ENCODE results near the gene SNX6. TPM values are rescaled to one million over a fixed set of nuclear protein-coding genes. Genes with fewer than 3 reads are reported as not detected.

SNX6 gene
- total RNA-seq, result 100 to 1,000 TPM in 1 of 4 donors, 10 to 100 TPM in 3; 60.8 to 118 (median 80.5) TPM

DNA sequence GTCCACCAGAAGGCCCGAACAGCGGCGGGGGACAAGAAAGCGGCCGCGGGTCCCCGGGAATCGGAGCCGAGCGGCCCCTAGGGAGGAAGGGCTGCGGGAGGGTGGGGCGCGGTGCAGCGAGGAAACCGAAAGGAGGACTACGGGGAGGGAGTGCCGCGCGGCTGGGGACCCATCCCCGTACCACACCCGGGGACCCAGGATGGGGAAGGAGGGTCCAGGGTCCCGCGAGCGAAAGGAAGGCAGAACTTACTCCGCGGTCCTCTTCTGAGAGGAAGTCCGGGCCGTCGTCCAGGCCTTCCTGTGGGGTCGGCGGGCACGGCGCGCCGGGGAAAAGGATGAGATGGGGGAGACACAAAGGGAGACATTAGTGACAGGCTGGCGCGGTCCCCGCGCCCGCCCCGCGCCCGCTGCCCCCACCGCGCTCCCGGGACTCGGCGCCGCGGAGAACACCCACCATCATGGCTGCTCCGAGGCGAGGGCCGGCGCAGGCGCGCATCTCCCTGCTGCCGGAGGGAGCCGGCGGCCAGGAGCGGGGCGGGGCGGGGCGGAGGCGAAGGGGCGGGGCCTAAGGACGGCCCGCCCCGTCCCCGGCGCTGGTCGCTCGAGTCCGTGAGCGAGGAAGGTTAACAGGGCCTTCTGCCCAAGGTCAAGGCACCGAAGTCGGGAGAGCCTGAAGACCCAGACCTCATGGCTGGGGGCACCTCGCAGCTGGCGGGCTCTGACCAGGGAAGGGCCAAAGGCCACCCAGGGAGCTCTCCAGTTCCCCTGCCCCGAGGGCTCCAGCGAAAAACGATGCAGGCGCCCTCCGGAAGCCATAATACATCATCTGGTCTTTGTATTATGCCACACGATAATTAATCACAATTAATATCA lies at the start of gene SNX6:
Gene SNX6, minus strand, starts transcription at position 492 of the 873 bp plus-strand sequence. Its CDS starts 32 bp downstream, at position 460.
- 1% methylated on average over 45 to 69 of the region's 84 CpGs for WGBS, 2 donors
- TF ChIP-seq EP300 (IDR thresholded peaks at IDR 0.05) (peak in 1 of 2 donors; percentile 81), CTCF (IDR thresholded peaks at IDR 0.05) (peak in 1 of 5 experiments; percentile 12), POLR2A (IDR thresholded peaks at IDR 0.05) (peak; percentile 60 to 80)
- H3K9me3 ChIP-seq, result no peaks in the 10 kb centered on the region
- DNase-seq (ENCODE audit: low spot score in 2 of 2), result peak; percentile 67 to 71
- H3K27me3 ChIP-seq, result no peaks in the 10 kb centered on the region
- peak within 1 kb of the TSS; percentile 73 to 96 (median 77) for H3K4me3 ChIP-seq
- peaks cover 0 to 4% (median 0%) of the 10 kb centered on the region in 3 donors for H3K36me3 ChIP-seq
- peak within 1 kb of the TSS; percentile 93 to 99 (median 97) for H3K27ac ChIP-seq
- H3K4me1 ChIP-seq, result peaks cover 0 to 34% (median 6%) of the 10 kb centered on the region in 4 donors

DNA sequence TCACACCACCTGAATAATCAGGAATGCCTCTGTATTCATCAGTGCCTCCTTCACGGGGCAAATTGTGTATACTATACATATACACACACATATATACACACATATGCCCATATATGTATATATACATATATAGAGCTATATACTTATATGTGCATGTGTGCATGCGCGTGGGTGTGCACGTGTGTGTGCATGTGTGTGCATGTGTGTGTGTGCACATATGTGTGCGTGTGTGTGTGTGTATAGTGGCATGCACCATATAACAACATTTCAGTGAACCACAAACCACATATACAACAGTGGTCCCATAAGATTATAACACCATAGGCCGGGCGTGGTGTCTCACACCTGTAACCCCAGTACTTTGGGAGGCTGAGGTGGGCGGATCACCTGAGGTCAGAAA lies 48.8 kb upstream of the SNX6 start:
- H3K27ac ChIP-seq, result peak overlapping the region in 3 of 4 donors; percentile 35 to 83 (median 79)
- no peaks in the 10 kb centered on the region for H3K36me3 ChIP-seq
- H3K4me1 ChIP-seq, result no peaks in the 10 kb centered on the region
- WGBS, 2 donors, result 84 to 88% methylated on average over 8 of the region's 8 CpGs
- H3K4me3 ChIP-seq, result no peak overlapping the region
- H3K27me3 ChIP-seq, result no peaks in the 10 kb centered on the region
- no peak for DNase-seq (ENCODE audit: low spot score in 2 of 2)
- no peak for TF ChIP-seq POLR2A (IDR thresholded peaks at IDR 0.05)
- TF ChIP-seq EP300 (IDR thresholded peaks at IDR 0.05), result no peak
- no peak for TF ChIP-seq CTCF (IDR thresholded peaks at IDR 0.05)
- H3K9me3 ChIP-seq, result no peaks in the 10 kb centered on the region

GRCh38 chr14:34678306-34678705 lies 48.4 kb upstream of the SNX6 start:
- Histone ChIP-seq H3K4me3 (peak overlapping the region in 1 of 4 donors; percentile 7), H3K27me3 (no peaks in the 10 kb centered on the region), H3K9me3 (no peaks in the 10 kb centered on the region), H3K27ac (peak overlapping the region in 3 of 4 donors; percentile 35 to 83 (median 79)), H3K4me1 (no peaks in the 10 kb centered on the region), H3K36me3 (no peaks in the 10 kb centered on the region)
- TF ChIP-seq CTCF (IDR thresholded peaks at IDR 0.05), result no peak
- TF ChIP-seq POLR2A (IDR thresholded peaks at IDR 0.05), result no peak
- TF ChIP-seq EP300 (IDR thresholded peaks at IDR 0.05), result no peak
- no peak for DNase-seq (ENCODE audit: low spot score in 2 of 2)
- WGBS, 2 donors, result 45 to 55% methylated on average over 7 of the region's 7 CpGs

GRCh38 chr14:34676516-34677211 lies 46.7 kb upstream of the SNX6 start:
- no peaks in the 10 kb centered on the region for H3K36me3 ChIP-seq
- no peaks in the 10 kb centered on the region for H3K9me3 ChIP-seq
- no peak for TF ChIP-seq CTCF (IDR thresholded peaks at IDR 0.05)
- no peak for TF ChIP-seq POLR2A (IDR thresholded peaks at IDR 0.05)
- no peak for TF ChIP-seq EP300 (IDR thresholded peaks at IDR 0.05)
- no peaks in the 10 kb centered on the region for H3K27me3 ChIP-seq
- WGBS, 2 donors, result 86 to 89% methylated on average over 7 of the region's 7 CpGs
- peak overlapping the region in 2 of 4 donors; percentile 79 to 83 for H3K27ac ChIP-seq
- H3K4me3 ChIP-seq, result no peak overlapping the region
- no peaks in the 10 kb centered on the region for H3K4me1 ChIP-seq
- DNase-seq (ENCODE audit: low spot score in 2 of 2), result no peak

Measured in tibial nerve (tissue), 4 donors.